ENCODE measurements around the gene TMEM191C. TPM values are rescaled to one million over a fixed set of nuclear protein-coding genes. Genes with fewer than 3 reads are reported as not detected.
"Not testable (repeated sequence)": the region's sequence is repeated elsewhere in the genome, so short reads cannot be mapped to it uniquely, and the experiment has no call there.

Gene TMEM191C
- 1.2 and 2.8 TPM in 2 replicates for total RNA-seq

DNA sequence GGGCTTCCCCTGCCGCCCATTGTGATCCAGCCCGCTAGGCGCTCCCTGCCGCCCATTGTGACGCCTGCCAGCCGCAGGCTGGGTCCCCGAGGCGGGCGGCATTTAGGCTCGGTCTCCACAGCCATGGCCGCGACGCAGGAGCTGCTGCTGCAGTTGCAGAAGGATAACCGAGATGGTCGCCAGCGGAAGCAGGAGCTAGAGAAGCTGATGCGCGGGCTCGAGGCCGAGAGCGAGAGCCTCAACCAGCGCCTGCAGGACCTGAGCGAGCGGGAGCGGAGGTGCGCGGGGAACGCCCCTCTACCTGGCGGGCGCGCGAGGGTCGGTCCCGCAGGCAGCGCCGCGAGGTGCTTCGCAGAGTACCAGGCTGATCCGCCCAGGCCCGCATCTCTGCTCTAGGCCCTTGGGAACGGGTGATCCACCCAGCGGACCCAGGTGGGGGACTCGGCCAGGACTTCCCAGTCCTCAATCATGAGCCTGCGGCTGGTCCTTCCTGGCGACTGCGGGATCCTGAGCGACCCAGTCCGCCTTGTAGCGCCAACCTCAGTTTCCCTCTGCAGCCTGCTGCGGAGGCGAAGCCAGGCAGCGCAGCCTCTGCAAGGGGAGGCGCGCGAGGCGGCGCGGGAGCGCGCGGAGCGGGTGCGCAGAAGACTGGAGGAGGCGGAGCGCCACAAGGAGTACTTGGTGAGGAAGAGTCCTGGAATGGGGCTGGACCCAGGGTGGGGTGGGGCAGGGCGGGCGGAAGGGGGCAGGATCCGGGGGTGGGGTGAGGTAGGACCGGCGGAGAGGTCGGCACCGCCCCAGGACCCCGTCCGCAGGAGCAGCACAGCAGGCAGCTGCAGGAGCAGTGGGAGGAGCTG is at the start of gene TMEM191C:
Gene TMEM191C (plus strand): TSS at position 51 of the 857 bp plus-strand sequence. CDS start 73 bp downstream, at position 124.
- DNase-seq (ENCODE audit: extremely low read depth, low read depth, low spot score) = not testable (repeated sequence)

DNA sequence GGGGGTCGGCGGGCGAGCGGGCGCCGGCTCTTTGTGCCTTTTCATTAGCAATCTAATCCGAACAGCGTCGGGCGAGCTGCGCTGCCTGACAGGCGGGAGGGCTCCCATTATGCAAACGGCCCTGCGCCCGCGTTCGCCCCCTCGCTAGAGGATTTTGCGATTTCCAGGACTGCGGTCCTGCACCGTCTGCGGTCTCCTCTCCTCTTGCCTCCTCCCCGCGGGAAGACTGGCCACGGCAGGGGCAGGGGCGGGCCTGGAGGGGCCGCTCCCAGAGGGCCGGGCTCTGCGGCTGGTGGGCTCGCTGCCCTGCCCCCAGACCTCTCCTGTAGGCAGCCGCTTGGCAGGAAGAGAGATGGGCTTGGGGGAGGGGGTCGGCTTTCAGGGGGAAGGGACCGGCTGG is 49.3 kb upstream of the TMEM191C start:
- not testable (repeated sequence) for DNase-seq (ENCODE audit: extremely low read depth, low read depth, low spot score)

DNA sequence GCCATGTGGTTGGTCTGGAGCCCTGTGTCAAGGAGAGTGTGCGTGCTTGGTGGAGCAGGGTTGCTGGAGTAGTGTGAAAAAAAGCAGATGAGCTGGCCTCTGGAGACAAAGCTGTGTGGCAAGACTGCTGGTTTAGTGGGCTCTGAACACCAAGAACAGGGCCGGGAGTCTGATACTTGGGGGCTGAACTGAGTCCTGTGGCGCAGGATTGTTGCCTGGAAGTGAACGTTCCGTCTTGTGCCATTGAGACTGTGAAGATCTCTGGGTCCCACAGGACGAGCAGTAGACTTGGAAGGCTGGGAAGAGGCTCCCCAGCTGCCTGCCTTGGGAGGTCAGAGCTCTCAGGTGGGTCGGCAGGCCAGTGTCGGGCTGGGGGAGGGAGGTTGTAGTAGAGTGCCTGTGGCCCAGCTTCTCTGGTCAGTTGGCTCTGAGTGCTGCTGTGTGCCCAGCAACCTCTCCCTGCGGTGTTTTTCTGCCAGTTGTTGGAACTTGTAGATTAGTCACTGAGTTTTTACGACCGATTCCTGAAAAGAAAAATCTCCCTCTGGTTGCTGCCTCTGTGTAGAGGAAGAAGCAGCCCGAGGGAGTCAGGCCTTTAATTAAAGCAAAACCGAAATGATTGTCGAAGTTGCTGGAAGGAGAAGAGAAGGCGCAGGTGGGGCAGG is 48.1 kb upstream of the TMEM191C start:
- DNase-seq (ENCODE audit: extremely low read depth, low read depth, low spot score) = not testable (repeated sequence)

DNA sequence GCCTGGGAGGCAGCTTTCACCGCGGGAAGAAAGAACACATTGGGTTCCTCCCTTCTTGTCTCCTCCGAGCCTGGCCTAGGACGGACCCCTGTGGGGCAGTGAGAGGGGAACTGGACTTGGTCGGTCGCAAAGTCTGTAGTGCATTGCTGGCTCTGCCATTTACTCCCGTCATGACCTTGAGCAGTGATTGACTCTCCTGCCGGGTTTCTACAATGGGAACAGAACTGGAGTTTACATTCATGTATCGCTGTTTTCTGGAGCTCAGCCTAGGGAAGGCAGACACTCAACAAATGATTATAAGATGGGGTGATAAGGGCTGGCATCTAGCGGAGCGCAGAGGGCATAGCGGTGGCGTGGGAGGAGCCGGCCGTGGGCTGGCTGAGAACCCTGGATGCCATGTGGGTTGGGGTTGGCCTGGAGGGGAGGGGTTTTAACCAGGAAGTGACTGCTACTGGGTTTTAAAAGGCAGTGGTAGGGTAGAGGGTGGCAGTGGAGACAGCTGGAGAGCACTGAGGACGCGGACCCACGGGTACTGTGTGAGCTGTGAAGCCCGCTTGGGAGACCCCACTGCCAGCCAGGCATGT is 46.9 kb upstream of the TMEM191C start:
- DNase-seq (ENCODE audit: extremely low read depth, low read depth, low spot score) = not testable (repeated sequence)

DNA sequence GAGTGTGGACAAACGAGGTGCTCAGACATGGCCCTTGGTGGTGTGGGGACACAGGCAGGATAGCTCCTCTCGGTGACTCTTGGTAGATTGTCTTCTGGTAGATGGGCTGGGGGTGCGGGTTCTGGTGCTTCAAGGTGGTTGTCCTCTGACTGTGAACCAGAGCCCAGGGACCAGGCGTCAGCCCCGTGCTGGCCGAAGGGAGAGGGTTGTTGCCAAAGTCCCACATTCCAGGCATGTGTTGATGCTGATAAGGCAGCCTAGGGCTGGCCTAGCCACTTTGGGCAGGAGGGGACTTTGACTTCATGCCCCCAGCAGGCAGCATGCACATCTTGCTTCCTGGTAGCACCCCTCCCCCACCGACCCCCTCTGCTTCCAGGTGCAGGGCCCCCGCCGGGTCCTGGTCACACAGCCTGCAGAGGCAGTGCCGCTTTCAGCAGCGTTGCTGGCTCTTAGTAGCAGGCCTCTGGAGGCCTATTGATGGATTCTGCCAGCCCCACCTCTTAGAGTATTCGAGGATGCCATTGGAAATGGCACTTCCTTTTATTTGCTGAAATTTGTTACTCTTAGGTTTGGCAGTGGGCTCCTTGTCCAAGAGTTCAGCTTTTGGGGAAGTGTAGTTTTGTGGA is 43.0 kb upstream of the TMEM191C start:
- not testable (repeated sequence) for DNase-seq (ENCODE audit: extremely low read depth, low read depth, low spot score)

DNA sequence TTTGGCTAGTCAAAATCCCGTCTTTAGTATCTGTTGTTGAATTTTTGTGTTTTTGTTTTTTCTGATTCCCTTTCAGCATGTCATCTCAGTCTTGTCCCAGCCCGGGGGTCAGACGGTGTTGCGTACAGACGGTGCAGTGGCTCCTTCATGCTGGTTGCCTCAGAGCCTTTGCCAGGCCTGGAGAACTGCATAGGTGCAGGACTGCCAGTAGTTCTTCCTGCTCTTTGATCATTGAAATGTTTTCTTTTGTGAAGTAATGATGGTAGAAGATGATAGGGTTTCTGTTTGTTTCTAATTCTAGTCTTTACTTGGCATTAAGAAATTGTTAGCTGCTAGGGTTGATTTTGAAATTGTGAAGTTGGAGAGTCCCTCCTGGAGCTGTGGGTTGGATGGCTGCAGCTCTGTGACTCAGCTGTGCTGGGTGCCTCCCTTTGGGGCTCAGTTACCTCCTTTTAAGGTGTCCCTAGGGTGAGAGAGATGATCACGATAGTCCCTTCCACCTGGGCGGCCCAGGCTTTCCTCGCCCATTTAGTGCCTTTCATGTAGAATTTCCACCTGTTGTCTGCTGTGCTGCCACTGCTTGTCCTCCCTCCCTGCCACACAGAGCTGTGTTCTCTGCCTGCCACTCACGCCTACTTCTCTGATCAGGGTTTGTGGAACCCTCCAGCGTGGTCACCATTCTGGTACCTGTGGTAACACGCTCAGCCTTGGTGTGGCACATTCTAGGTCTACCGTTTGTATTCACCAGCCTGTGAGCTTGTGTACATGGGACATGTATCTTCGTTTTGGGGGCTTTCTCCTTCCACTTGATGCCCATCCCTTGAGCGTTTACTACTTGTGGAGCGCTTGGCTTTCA is 32.6 kb upstream of the TMEM191C start:
- not testable (repeated sequence) for DNase-seq (ENCODE audit: extremely low read depth, low read depth, low spot score)

DNA sequence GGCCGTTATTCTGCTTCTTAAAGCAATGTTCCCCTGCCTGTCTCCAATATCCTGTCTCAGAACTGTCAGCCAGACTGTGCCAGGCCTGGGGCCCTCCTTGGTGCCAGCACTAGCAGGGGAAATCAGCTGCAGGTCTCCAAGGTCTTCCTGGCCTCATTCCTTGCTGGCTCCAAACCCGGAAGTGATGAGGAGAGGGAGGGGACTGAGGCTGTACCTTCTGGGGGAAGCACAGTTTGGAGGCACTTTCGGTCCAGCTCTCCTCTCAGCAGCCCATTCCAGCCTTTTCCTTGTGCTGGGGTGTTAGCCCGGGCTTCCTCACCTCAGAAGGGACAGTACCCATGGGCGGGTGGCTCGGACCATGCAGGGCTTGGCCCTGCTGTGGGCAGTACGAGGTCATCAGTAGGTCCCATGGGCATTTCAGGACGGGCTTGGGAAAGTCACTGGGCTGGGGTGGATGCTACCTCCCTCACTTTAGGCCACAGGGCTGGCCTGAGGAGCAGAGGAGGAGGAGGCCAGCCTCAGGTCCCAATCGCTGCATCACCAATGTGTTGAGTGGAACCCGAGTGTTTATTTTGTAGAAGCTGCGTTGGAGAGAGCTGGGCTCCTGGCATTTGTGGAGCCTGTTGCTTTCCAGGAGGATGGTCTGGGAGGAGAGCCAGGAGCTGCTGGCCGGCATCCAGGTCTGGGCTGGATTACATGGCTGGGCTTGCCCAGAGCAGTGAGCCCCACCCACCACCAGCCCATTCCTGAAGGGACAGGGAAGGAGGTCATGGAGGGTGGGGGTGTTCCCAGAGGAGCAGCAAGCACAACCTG is 31.0 kb upstream of the TMEM191C start:
- DNase-seq (ENCODE audit: extremely low read depth, low read depth, low spot score) = not testable (repeated sequence)

DNA sequence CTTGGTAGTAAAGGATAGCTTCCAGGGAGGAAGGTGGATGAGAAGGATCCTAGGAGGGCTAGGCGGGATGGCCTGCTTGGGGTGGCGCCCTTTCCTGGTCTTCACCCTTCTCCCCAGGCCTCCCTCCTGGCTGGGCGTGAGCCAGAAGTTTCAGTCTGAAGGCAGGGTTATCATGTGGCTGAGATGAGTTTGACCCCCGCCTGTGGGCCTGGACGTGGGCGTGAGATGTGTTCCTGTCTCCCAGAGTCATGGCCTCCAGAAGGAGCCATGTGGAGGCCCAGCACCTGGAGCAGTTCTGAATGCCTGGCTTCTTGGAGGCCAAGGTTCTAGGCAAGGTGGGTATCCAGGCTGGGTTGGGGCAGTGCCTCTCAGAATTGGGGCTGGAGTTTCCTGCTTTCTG is 29.2 kb upstream of the TMEM191C start:
- DNase-seq (ENCODE audit: extremely low read depth, low read depth, low spot score) = not testable (repeated sequence)

DNA sequence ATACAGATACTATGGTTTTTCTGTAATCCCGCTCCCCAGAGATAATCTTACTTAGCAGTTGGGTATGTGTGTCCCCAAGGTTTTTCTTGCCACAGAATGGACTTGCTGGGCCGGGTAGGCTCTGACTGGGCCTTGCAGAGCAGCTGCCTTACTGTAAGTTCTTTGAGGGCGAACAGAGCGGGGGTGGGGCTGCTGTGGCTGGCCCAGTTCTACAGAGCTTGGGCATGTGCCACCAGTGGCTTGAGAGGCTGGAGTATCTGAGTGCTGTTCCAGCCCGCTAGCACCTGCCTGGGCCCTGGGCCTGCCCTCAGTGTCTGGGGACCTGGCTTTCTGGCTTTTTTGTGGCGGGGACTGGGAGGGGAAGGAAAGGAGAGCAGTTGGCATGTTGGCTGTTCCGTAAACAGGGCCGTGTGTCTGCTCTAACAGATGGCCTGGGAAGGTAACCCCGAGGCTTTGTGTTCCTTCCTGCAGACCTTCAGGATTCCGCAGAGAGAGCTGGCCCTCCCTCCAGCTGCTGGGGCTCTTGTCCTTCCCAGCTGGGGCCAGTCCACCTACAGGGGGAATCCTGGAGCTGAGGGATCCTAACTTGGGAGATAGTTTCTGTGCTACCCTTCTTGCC is 27.1 kb upstream of the TMEM191C start:
- DNase-seq (ENCODE audit: extremely low read depth, low read depth, low spot score) = not testable (repeated sequence)

DNA sequence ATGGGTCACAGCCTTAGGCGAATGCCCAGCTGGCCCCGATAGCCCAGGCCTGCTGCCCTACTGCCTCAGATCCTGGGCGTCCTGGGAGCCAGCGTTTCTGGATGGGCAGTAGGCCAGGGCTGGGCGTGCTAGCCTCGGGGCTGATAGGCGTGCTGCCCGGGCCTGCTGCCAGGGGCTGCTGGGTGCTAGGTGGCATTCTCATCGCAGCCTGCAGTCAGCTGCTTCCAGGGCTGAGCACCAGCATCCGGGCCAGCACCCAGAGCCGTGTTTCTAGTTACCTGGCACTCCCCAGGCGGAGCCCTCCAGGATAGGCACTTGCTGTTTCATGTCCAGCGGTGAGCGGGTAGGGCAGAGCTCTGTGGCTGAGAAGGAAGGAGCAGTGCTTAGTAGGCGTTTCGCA is 26.5 kb upstream of the TMEM191C start:
- DNase-seq (ENCODE audit: extremely low read depth, low read depth, low spot score) = not testable (repeated sequence)

DNA sequence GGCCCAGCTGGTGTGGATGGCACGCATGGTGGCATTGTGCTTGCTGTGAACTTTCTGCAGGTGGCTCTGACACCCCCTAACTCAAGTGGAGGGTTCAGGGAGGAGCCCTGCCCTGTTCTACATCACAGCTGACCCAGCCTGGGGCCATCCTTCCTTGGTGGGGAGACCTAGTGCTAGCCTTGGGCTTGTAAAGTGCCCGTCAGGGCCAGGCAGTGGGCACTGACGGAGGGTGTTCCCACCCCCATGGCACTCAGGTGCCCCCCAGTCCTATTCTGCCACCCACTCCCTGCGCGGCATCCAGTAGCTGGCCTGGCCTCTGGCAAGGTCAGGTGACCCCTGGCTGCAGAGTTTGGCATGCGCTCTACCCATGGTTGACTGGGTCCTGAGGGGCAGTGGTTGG is 26.0 kb upstream of the TMEM191C start:
- not testable (repeated sequence) for DNase-seq (ENCODE audit: extremely low read depth, low read depth, low spot score)

DNA sequence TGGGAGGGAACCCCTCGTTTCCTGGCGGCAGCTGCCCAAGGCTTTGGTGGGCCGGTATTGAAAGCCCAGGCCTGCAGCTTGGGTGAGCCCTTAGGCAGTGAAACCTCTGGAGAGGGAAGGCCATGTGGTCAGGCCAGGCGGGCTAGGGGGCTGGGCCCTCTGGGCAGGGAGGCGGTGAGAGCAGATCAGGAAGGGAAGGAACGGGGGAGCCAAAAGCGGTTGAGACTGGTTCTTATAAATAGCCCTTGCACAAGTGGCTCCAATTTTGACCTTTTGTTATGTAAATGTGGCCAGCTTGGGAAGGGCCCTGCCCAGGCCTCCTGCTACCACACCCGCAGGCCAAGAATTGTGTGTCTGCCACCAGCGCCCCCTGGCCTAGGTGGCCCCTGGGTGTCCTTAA is 25.1 kb upstream of the TMEM191C start:
- DNase-seq (ENCODE audit: extremely low read depth, low read depth, low spot score) = not testable (repeated sequence)

DNA sequence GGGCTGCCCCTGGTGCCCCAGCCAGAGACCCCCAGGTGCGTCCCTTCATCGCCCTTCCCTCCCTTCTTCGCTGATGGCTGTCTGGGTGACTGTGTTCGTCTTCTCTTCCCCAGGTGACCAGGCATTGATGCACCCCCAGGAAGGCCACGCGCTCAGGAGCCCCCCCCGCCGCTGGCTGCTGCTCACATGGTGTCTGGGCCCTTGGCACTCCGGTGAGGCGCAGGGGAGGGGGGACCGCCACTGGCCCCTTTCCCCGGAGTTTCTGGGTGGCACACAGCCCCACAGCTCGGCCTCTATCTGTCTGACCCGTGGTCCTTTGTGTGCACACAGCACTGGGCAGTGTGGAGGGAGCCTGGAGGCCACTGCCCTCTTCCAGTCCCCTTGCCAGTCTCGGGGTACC is 24.5 kb upstream of the TMEM191C start:
- DNase-seq (ENCODE audit: extremely low read depth, low read depth, low spot score) = not testable (repeated sequence)

DNA sequence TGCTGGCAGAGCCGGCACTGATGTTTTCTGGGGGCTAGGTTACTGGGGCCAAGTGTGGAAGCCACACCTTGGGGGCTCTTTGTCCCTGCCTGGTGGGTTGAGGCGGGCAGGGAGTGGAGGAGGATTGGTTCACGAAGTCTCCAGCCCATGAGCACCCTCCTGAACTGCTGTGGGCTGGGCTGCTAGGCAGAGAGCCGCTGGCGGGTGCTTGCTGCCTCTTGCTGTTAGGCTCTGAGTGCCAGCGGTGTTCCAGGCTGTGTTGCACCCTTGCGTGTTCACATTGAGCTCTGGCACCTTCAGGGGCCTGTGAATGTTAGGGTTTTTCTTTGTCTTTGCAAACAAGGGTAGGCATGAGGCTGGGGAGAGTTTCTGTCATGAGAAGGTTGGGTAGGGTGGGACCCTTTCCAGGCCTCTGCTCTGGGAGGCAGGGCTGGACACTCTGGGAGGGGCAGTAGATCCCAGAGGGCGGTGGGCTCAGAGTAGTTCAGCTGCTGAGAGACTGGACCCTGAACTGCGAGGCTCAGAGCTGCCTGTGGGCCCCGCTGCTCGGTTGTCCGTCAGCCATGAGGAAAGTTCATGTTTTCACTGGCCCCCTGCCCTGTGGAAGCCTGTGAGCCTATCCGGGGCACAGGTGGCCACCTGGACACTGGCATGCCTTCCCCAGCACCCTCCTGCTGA is 24.0 kb upstream of the TMEM191C start:
- DNase-seq (ENCODE audit: extremely low read depth, low read depth, low spot score) = no peak

DNA sequence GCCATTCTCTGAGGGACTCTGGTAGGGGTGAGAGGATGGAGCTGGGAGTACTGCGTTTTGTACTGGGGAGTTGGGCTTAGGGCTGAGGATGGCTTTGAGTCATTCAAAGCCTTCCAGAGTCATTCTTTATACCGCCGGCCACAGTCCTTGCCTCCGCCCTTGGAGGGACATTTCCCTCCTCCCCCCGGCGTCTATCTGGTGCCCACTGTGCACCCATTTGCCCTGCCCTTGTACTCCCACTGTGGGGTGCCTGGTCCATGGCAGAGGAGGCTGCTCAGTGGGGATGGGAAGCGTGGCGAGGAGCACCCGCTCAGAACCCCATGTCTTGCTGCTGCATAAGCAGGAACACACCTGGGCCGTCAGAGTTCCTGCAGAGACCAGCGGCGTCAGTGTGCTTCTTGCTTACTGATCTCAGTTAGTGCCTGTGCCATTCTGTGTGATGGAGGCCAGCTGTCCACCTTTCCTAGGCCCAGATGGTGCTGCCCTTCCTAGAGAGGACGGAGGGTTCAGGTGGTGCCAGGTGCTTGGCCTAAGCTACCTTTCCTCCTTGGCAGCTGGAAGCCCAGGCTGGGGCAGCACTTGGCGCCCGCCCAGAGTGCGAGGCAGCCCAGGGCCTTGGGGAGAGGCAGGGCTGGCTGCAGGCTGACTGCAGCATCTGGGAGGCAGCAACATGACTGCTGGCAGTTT is 23.3 kb upstream of the TMEM191C start:
- no peak for DNase-seq (ENCODE audit: extremely low read depth, low read depth, low spot score)

DNA sequence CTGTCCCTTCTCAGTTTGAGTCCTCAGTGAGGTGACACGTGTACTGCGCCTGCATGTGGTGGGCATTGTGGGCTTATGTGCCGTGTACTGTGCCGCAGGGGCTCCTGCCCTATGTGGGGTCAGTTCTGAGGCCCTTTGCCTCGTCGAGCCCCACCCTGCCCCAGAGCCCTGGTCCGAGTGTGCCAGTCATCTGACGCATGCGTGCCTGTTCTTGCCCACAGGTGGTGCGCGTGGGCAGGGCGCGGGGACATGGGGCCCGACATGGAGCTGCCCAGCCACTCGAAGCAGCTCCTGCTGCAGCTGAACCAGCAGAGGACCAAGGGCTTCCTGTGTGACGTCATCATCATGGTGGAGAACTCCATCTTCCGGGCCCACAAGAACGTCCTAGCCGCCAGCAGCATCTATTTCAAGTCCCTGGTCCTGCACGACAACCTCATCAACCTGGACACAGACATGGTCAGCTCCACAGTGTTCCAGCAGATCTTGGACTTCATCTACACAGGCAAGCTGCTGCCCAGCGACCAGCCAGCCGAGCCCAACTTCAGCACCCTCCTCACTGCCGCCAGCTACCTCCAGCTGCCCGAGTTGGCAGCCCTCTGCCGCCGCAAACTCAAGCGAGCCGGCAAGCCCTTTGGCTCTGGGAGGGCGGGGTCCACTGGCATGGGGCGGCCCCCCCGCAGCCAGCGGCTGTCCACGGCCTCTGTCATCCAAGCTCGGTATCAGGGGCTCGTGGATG is 22.3 kb upstream of the TMEM191C start:
- DNase-seq (ENCODE audit: extremely low read depth, low read depth, low spot score) = no peak

Measured in glomerular endothelial cell (primary cell).